IgD-negative memory B cell (primary cell): Measurements from ENCODE around the gene TMEM163. TPM values are rescaled to one million over a fixed set of nuclear protein-coding genes. Genes with fewer than 3 reads are reported as not detected.
"Not testable (repeated sequence)": the region's sequence is repeated elsewhere in the genome, so short reads cannot be mapped to it uniquely, and the experiment has no call there.

Experiments
- H3K27ac Mint-ChIP-seq, 3 donors: one replicate each; pipeline ENCODE4 v1.8.0; 2020 to 2022; ENCODE audit warnings: mild to moderate bottlenecking in 3 of 3, mixed read lengths in 3 of 3, moderate library complexity in 1 of 3
- H3K27me3 Mint-ChIP-seq: one replicate; pipeline ENCODE4 v1.8.0; 2021; ENCODE audit warnings: mixed read lengths
- H3K36me3 Mint-ChIP-seq: one replicate; pipeline ENCODE4 v1.8.0; 2020; ENCODE audit warnings: mild to moderate bottlenecking, mixed read lengths
- H3K4me1 Mint-ChIP-seq, 3 donors: one replicate each; pipeline ENCODE4 v1.8.0; 2020 to 2022; ENCODE audit warnings: mixed read lengths in 3 of 3, mild to moderate bottlenecking in 1 of 3
- H3K4me3 Mint-ChIP-seq, 4 donors: one replicate each; pipeline ENCODE4 v1.8.0; 2020 to 2022; ENCODE audit warnings: mild to moderate bottlenecking in 4 of 4, mixed read lengths in 4 of 4, moderate library complexity in 3 of 4
- H3K9me3 Mint-ChIP-seq, 3 donors: one replicate each; pipeline ENCODE4 v1.8.0; 2020 to 2021; ENCODE audit warnings: mixed read lengths in 3 of 3, mild to moderate bottlenecking in 1 of 3
- polyA plus RNA-seq: library from polyadenylated mRNA; unstranded; fragments of 300-500 nt; fragmentation: Illumina TruSeq; gene quantifications from one replicate; pipeline ENCODE4 v1.2.3, GENCODE V29; 2021

The TMEM163 gene
- polyA plus RNA-seq, 1 donor from 2014 or later: 1.2 TPM

- H3K4me1 Mint-ChIP-seq: peaks cover 29 to 48% (median 38%) of the 10 kb centered on the region in 3 donors
- H3K27me3 Mint-ChIP-seq: peaks cover 2% of the 10 kb centered on the region
- peak overlapping the region in 3 of 4 donors; percentile 52 to 55 (median 53) for H3K4me3 Mint-ChIP-seq
- H3K36me3 Mint-ChIP-seq: peaks cover 3% of the 10 kb centered on the region
- peak overlapping the region; percentile 2 to 94 (median 11) for H3K27ac Mint-ChIP-seq
- H3K9me3 Mint-ChIP-seq: peaks cover 0 to 4% (median 0%) of the 10 kb centered on the region in 3 donors
These were observed 48.8 kb downstream of the TMEM163 start for GRCh38 chr2:134669731-134670669.

GRCh38 chr2:134668821-134669220 lies 50.0 kb downstream of the TMEM163 start:
- Mint-ChIP-seq H3K4me3 (peak overlapping the region in 3 of 4 donors; percentile 16 to 77 (median 47)), H3K36me3 (no peaks in the 10 kb centered on the region), H3K4me1 (peaks cover 29 to 45% (median 38%) of the 10 kb centered on the region in 3 donors), H3K27ac (peak overlapping the region in 2 of 3 donors; percentile 1 to 73), H3K27me3 (peaks cover 2% of the 10 kb centered on the region), H3K9me3 (peaks cover 0 to 4% (median 0%) of the 10 kb centered on the region in 3 donors)

DNA sequence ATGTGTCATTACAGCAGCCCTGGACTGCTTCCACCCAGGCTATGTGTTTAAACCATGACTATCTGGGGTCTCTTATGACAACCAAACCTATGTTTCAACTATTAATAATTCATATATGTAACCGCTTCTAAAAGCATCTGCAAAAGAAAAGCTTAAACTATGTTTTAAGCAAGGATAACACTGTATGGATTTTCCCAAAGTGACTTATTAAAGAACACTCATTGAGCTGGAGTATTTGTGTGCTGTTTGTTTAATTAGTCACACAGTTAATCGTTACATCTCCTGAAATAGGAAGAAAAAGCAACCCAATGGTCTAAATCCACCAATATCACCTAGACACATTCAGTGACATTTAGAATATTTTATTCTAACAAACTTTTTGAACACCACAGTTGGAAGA lies 51.3 kb downstream of the TMEM163 start:
- Mint-ChIP-seq H3K36me3 (no peaks in the 10 kb centered on the region), H3K27me3 (peaks cover 2% of the 10 kb centered on the region), H3K27ac (no peak overlapping the region), H3K9me3 (no peaks in the 10 kb centered on the region), H3K4me3 (peak overlapping the region in 2 of 4 donors; percentile 19 to 30), H3K4me1 (peaks cover 24 to 41% (median 38%) of the 10 kb centered on the region in 3 donors)

DNA sequence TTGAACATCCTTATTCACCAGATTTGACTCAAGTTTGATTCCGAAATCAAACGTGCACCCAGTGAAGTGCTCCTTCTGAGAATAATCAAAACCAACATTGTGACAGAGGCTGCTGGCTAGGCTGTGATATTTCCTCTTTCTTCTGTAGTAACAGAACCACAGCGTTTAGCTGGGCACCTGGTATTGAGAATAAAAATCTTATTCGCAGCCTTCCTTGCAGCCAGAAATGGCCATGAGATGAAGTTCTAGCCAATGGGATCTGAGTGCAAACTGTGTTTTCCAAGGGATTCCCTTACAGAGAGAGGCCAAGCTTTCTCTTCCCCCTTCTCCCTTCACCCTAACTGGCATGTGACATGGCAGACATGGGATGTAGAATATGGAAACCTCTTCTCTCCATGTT lies 51.7 kb downstream of the TMEM163 start:
- H3K27me3 Mint-ChIP-seq: peaks cover 2% of the 10 kb centered on the region
- peaks cover 1% of the 10 kb centered on the region for H3K36me3 Mint-ChIP-seq
- H3K4me1 Mint-ChIP-seq: peaks cover 24 to 39% (median 38%) of the 10 kb centered on the region in 3 donors
- H3K4me3 Mint-ChIP-seq: peak overlapping the region in 1 of 4 donors; percentile 58
- H3K27ac Mint-ChIP-seq: no peak overlapping the region
- H3K9me3 Mint-ChIP-seq: no peaks in the 10 kb centered on the region

- Mint-ChIP-seq H3K4me1 (peaks cover 15 to 33% (median 29%) of the 10 kb centered on the region in 3 donors), H3K27ac (no peak overlapping the region), H3K27me3 (peaks cover 2% of the 10 kb centered on the region), H3K9me3 (no peaks in the 10 kb centered on the region), H3K36me3 (peaks cover 2% of the 10 kb centered on the region), H3K4me3 (peak overlapping the region in 2 of 4 donors; percentile 14 to 58)
These were observed 52.9 kb downstream of the TMEM163 start for GRCh38 chr2:134665727-134666506.

GRCh38 chr2:134663451-134664450 lies 55.0 kb downstream of the TMEM163 start:
- H3K27ac Mint-ChIP-seq: no peak overlapping the region
- H3K9me3 Mint-ChIP-seq: no peaks in the 10 kb centered on the region
- H3K27me3 Mint-ChIP-seq: peaks cover 2% of the 10 kb centered on the region
- peaks cover 6 to 27% (median 13%) of the 10 kb centered on the region in 3 donors for H3K4me1 Mint-ChIP-seq
- H3K36me3 Mint-ChIP-seq: peaks cover 2% of the 10 kb centered on the region
- H3K4me3 Mint-ChIP-seq: peak overlapping the region in 2 of 4 donors; percentile 24 to 47

- Mint-ChIP-seq H3K4me3 (no peak overlapping the region), H3K4me1 (peaks cover 7 to 24% (median 14%) of the 10 kb centered on the region in 3 donors), H3K9me3 (no peaks in the 10 kb centered on the region), H3K27me3 (peaks cover 2% of the 10 kb centered on the region), H3K36me3 (peaks cover 2% of the 10 kb centered on the region), H3K27ac (peak overlapping the region in 1 of 3 donors; percentile 28)
These were observed 56.0 kb downstream of the TMEM163 start for GRCh38 chr2:134662751-134663150.

DNA sequence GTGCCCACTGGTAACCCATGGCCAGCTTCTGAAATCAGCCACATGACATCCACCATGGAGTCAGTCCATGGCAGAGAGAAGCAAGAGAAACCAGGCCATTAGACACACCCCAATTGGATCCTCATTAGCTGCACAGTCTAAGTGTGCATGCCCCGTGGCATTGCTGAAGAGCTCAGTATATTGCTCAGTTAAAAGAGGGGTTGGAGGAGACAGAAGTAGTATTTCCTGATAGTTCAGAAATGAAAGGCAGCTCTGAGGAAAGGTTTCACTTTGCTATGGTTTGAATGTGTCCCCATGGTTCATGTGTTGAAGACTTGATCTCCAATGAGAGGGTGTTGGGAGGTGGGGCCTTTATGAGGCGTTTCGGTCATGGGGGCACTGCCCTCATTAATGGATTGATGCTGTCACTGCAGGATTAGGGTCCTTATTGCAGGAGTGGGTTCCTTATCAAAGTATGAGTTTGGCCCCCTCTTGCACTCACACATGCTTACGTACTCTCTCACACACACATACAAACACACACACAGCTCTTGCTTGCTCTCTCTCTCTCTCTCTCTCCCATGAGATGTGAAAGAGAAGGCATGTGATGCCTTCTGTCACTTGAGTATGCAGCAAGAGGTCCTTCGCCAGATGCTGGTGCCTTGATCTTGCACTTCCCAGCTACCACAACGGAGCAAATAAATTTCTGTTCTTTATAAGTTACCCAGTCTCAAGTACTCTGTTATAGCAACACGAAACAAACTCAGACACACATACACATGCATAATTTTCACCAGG lies 58.0 kb downstream of the TMEM163 start:
- Mint-ChIP-seq H3K27ac (peak overlapping the region in 1 of 3 donors; percentile 8), H3K4me3 (peak overlapping the region in 1 of 4 donors; percentile 65), H3K27me3 (no peaks in the 10 kb centered on the region), H3K4me1 (peaks cover 12 to 14% (median 12%) of the 10 kb centered on the region in 3 donors), H3K9me3 (no peaks in the 10 kb centered on the region), H3K36me3 (peaks cover 2% of the 10 kb centered on the region)

- Mint-ChIP-seq H3K4me1 (peaks cover 9 to 14% (median 12%) of the 10 kb centered on the region in 3 donors), H3K36me3 (peaks cover 2% of the 10 kb centered on the region), H3K9me3 (no peaks in the 10 kb centered on the region), H3K27ac (peak overlapping the region in 1 of 3 donors; percentile 2), H3K27me3 (no peaks in the 10 kb centered on the region), H3K4me3 (no peak overlapping the region)
These were observed 59.1 kb downstream of the TMEM163 start for GRCh38 chr2:134659724-134660123.

DNA sequence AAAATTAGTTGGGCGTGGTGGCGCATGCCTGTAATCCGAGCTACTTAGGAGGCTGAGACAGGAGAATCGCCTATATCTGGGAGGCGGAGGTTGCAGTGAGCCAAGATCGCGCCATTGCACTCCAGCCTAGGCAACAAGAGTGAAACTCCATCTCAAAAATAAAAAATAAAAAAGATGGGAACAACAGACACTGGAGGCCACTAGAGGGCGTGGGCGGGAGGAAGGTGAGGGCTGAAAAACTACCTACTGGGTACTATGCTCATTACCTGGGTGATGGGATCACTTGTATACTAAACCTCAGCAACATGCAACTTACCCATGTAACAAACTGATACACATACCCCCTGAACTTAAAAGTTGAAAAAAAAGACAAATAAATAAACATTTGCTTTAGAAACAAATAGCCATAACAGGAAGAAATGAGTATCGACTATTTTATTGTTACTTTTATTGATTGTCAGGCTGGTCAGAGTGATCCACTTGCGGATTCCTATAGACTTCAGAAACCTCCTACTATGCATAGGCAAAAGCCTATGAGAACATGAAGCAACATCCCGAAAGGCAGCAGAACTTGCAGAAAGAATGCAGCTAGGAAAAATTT lies 61.0 kb downstream of the TMEM163 start:
- Mint-ChIP-seq H3K4me1 (peaks cover 9 to 14% (median 12%) of the 10 kb centered on the region in 3 donors), H3K9me3 (no peaks in the 10 kb centered on the region), H3K4me3 (no peak overlapping the region), H3K27me3 (no peaks in the 10 kb centered on the region), H3K27ac (no peak overlapping the region), H3K36me3 (peaks cover 2% of the 10 kb centered on the region)

- not testable (repeated sequence) for H3K4me3 Mint-ChIP-seq, H3K27me3 Mint-ChIP-seq, H3K9me3 Mint-ChIP-seq, H3K36me3 Mint-ChIP-seq, H3K27ac Mint-ChIP-seq
- peaks cover 9 to 14% (median 12%) of the 10 kb centered on the region in 3 donors for H3K4me1 Mint-ChIP-seq
These were observed 62.4 kb downstream of the TMEM163 start for GRCh38 chr2:134656391-134656790.

GRCh38 chr2:134648586-134648985 lies 70.2 kb downstream of the TMEM163 start:
- H3K4me1 Mint-ChIP-seq: no peaks in the 10 kb centered on the region
- H3K4me3 Mint-ChIP-seq: no peak overlapping the region
- no peaks in the 10 kb centered on the region for H3K9me3 Mint-ChIP-seq
- H3K36me3 Mint-ChIP-seq: peaks cover 2% of the 10 kb centered on the region
- no peaks in the 10 kb centered on the region for H3K27me3 Mint-ChIP-seq
- no peak overlapping the region for H3K27ac Mint-ChIP-seq

DNA sequence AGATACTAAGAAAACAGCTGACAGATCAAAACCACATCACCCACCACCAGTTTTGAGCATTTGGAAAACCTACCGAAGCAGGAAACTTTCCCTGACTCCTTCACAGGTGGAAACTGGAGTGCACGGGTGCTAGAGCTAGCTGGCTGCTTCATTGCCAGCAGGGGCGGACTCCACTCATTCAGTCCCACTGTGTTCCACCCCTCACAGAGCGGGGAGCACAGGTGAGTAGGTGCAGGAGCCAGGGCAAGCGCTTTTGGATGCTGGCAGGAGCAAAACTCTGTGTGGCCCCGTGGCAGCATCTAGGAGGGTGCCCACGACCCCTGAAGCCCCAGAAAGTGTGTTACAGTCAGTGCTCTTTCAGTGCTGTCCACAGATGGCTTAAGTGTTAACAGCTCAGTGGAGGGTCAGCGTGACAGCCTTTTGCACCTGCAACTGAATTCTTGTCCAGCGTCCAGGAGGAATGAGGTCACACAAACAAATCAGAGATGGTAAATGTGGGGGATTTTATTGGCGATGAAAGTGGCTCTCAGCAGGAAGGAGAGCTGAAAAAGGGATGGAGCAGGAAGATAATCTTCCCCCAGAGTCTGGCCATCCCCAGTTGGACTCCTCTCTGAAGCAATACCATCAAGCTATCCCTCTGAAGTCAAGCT lies 71.1 kb downstream of the TMEM163 start:
- Mint-ChIP-seq H3K9me3 (no peaks in the 10 kb centered on the region), H3K27ac (no peak overlapping the region), H3K36me3 (peaks cover 5% of the 10 kb centered on the region), H3K4me3 (peak overlapping the region in 1 of 4 donors; percentile 53), H3K27me3 (no peaks in the 10 kb centered on the region), H3K4me1 (peaks cover 0 to 1% (median 0%) of the 10 kb centered on the region in 3 donors)
